Measurements from ENCODE around the gene PALB2. TPM values are rescaled to one million over a fixed set of nuclear protein-coding genes. Genes with fewer than 3 reads are reported as not detected.

The PALB2 gene
- total and polyA plus RNA-seq, 2 of the 13 experiments (the other 11 are each of a cell fraction or from before 2014, with no cell fraction given) = 12.1 to 40.9 TPM

DNA sequence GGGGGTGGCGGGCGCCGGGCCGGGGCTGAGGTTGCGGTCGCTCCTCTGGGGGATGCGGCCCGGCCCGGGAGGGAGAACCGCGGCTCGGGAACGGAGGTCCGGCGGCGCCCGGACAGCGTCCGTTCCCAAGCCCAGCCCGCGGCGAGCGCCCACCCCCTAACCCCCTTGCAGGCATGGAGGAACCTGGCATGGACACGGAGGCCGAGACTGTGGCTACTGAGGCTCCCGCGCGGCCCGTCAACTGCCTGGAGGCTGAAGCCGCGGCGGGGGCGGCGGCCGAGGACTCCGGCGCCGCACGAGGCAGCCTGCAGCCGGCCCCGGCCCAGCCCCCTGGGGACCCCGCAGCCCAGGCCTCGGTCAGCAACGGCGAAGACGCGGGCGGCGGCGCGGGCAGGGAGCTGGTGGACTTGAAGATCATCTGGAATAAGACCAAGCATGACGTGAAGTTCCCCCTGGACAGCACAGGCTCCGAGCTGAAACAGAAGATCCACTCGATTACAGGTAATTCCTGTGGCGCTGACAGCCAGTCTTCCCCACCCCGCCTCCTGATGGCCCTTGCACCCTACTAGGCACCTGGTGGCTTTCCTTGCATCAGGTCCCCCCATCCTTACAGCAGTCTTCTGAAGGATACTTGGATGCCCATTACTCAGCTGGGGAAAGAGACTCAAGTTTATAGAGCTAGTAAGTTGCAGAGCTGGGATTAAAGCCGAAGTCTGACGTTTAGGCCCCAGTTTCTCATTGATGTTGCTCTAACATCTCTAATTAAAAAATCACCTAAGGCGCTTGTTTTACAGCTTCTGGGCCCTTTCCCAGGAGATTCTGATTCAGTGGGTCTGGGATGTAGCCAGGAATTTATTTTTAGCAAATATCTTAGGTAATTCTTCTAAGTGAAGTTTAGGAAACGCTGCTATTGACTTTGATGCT lies 83.1 kb downstream of the PALB2 start (continued):
- TF ChIP-seq KLF6 (CRISPR knock-in tag; IDR thresholded peaks at IDR 0.05) = peak; percentile 58; the same call in 1 of the 2 replicates
- TF ChIP-seq REXO4 (CRISPR knock-in tag; IDR thresholded peaks at IDR 0.05; ENCODE audit: borderline replicate concordance) = no peak
- TF ChIP-seq ZNF251 (CRISPR knock-in tag; IDR thresholded peaks at IDR 0.05) = no peak
- TF ChIP-seq, protein P1, sequence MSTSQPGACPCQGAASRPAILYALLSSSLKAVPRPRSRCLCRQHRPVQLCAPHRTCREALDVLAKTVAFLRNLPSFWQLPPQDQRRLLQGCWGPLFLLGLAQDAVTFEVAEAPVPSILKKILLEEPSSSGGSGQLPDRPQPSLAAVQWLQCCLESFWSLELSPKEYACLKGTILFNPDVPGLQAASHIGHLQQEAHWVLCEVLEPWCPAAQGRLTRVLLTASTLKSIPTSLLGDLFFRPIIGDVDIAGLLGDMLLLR (CRISPR knock-in tag; IDR thresholded peaks at IDR 0.05) = peak; percentile 75; the same call in 1 of the 2 replicates
- TF ChIP-seq ZNF253 (CRISPR knock-in tag; IDR thresholded peaks at IDR 0.05; ENCODE audit: borderline replicate concordance) = no peak
- TF ChIP-seq HOXA5 (CRISPR knock-in tag; IDR thresholded peaks at IDR 0.05) = peak; percentile 50; the same call in 1 of the 2 replicates
- no peak for TF ChIP-seq ZNF670 (CRISPR knock-in tag; IDR thresholded peaks at IDR 0.05; ENCODE audit: borderline replicate concordance)
- TF ChIP-seq KDM5A (IDR thresholded peaks at IDR 0.05; ENCODE audit: borderline replicate concordance, low read length) = peak; percentile 89
- peak; percentile 57 for TF ChIP-seq ASH2L (IDR thresholded peaks at IDR 0.05; ENCODE audit: insufficient read length, low read depth, low read length)
- TF ChIP-seq, protein P2, sequence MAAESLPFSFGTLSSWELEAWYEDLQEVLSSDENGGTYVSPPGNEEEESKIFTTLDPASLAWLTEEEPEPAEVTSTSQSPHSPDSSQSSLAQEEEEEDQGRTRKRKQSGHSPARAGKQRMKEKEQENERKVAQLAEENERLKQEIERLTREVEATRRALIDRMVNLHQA (CRISPR knock-in tag; IDR thresholded peaks at IDR 0.05) = no peak
- peak; percentile 52; the same call in 1 of the 2 replicates for TF ChIP-seq HES4 (CRISPR knock-in tag; IDR thresholded peaks at IDR 0.05; ENCODE audit: borderline replicate concordance)
- no peak; the same call in 1 of the 2 replicates for TF ChIP-seq ZBTB3 (CRISPR knock-in tag; IDR thresholded peaks at IDR 0.05; ENCODE audit: borderline replicate concordance, low read depth)
- TF ChIP-seq, protein P3, sequence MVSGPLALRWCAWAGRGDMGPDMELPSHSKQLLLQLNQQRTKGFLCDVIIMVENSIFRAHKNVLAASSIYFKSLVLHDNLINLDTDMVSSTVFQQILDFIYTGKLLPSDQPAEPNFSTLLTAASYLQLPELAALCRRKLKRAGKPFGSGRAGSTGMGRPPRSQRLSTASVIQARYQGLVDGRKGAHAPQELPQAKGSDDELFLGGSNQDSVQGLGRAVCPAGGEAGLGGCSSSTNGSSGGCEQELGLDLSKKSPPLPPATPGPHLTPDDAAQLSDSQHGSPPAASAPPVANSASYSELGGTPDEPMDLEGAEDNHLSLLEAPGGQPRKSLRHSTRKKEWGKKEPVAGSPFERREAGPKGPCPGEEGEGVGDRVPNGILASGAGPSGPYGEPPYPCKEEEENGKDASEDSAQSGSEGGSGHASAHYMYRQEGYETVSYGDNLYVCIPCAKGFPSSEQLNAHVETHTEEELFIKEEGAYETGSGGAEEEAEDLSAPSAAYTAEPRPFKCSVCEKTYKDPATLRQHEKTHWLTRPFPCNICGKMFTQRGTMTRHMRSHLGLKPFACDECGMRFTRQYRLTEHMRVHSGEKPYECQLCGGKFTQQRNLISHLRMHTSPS (CRISPR knock-in tag; IDR thresholded peaks at IDR 0.05; ENCODE audit: low read depth) = no peak
- TF ChIP-seq, protein P4, sequence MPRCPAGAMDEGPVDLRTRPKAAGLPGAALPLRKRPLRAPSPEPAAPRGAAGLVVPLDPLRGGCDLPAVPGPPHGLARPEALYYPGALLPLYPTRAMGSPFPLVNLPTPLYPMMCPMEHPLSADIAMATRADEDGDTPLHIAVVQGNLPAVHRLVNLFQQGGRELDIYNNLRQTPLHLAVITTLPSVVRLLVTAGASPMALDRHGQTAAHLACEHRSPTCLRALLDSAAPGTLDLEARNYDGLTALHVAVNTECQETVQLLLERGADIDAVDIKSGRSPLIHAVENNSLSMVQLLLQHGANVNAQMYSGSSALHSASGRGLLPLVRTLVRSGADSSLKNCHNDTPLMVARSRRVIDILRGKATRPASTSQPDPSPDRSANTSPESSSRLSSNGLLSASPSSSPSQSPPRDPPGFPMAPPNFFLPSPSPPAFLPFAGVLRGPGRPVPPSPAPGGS (CRISPR knock-in tag; IDR thresholded peaks at IDR 0.05) = peak; percentile 93
- TF ChIP-seq ZNF317 (CRISPR knock-in tag; IDR thresholded peaks at IDR 0.05) = no peak; the same call in 1 of the 2 replicates
- TF ChIP-seq, protein P5, sequence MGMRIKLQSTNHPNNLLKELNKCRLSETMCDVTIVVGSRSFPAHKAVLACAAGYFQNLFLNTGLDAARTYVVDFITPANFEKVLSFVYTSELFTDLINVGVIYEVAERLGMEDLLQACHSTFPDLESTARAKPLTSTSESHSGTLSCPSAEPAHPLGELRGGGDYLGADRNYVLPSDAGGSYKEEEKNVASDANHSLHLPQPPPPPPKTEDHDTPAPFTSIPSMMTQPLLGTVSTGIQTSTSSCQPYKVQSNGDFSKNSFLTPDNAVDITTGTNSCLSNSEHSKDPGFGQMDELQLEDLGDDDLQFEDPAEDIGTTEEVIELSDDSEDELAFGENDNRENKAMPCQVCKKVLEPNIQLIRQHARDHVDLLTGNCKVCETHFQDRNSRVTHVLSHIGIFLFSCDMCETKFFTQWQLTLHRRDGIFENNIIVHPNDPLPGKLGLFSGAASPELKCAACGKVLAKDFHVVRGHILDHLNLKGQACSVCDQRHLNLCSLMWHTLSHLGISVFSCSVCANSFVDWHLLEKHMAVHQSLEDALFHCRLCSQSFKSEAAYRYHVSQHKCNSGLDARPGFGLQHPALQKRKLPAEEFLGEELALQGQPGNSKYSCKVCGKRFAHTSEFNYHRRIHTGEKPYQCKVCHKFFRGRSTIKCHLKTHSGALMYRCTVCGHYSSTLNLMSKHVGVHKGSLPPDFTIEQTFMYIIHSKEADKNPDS (CRISPR knock-in tag; IDR thresholded peaks at IDR 0.05) = no peak
- TF ChIP-seq GLI4 (CRISPR knock-in tag; IDR thresholded peaks at IDR 0.05; ENCODE audit: borderline replicate concordance) = no peak; the same call in 1 of the 2 replicates
- TF ChIP-seq ZSCAN25 (CRISPR knock-in tag; IDR thresholded peaks at IDR 0.05) = 0 out of 2 replicates have a peak, but pooled peaks have one; percentile 44
- no peak for TF ChIP-seq ZNF17 (CRISPR knock-in tag; IDR thresholded peaks at IDR 0.05)
- TF ChIP-seq POLR2AphosphoS5 (IDR thresholded peaks at IDR 0.05; ENCODE audit: low read depth, low read length) = no peak; the same call in 1 of the 2 replicates
- 0 out of 2 replicates have a peak, but pooled peaks have one; percentile 11 for TF ChIP-seq ZNF773 (CRISPR knock-in tag; IDR thresholded peaks at IDR 0.05; ENCODE audit: borderline replicate concordance)
- no peak for TF ChIP-seq SRSF4 (IDR thresholded peaks at IDR 0.05; ENCODE audit: low read depth, low read length, poor library complexity, severe bottlenecking)

All from HepG2 (cell line).